ENCODE results near the gene THRB.

- no peak for TF ChIP-seq CTCF (IDR thresholded peaks at IDR 0.05)
- no peak for TF ChIP-seq POLR2AphosphoS5 (IDR thresholded peaks at IDR 0.05)
- no peak for TF ChIP-seq POLR2A (IDR thresholded peaks at IDR 0.05)
Measured at GRCh38 chr3:24419067-24419791, 75.4 kb downstream of the THRB start.
